Astrocyte (in vitro differentiated cells and primary cell): ENCODE measurements around the gene SLC8A2. TPM values are rescaled to one million over a fixed set of nuclear protein-coding genes. Genes with fewer than 3 reads are reported as not detected.

Source experiments
- total RNA-seq: library from RNA; stranded (reverse); gene quantifications from 2 replicates; pipeline ENCODE4 v1.2.1, GENCODE V29; 2021

SLC8A2 gene
- total RNA-seq, 1 donor from 2014 or later, result 3.3 TPM

Other genes with a start within 250 kb of the SLC8A2 start
- gene BBC3, start 240.7 kb downstream of the SLC8A2 start, total RNA-seq, result 43.5 and 54.6 TPM in 2 replicates
- gene CCDC9, start 215.4 kb downstream of the SLC8A2 start, total RNA-seq, result 44.6 and 45.5 TPM in 2 replicates
- 23.6 and 25.7 TPM in 2 replicates for gene INAFM1, start 197.0 kb downstream of the SLC8A2 start, total RNA-seq
- 4.6 and 5.2 TPM in 2 replicates for gene C5AR1, start 162.0 kb downstream of the SLC8A2 start, total RNA-seq
- gene C5AR2, start 139.7 kb downstream of the SLC8A2 start, total RNA-seq, result not detected in 2 replicates
- 13.9 and 17.7 TPM in 2 replicates for gene DHX34, start 122.6 kb downstream of the SLC8A2 start, total RNA-seq
- 71.1 and 93.7 TPM in 2 replicates for gene MEIS3, start 52.4 kb downstream of the SLC8A2 start, total RNA-seq
- gene KPTN, start 12.3 kb upstream of the SLC8A2 start, total RNA-seq, result 13.2 and 15.9 TPM in 2 replicates
- 122 and 132 TPM in 2 replicates for gene NAPA, start 43.2 kb upstream of the SLC8A2 start, total RNA-seq
- gene ZNF541, start 101.3 kb upstream of the SLC8A2 start, total RNA-seq, result not detected in 2 replicates
- gene BICRA, start 137.2 kb upstream of the SLC8A2 start, total RNA-seq, result 16.5 and 20.7 TPM in 2 replicates
- 159 and 170 TPM in 2 replicates for gene EHD2, start 241.5 kb upstream of the SLC8A2 start, total RNA-seq